Germinal center (tissue), 1 donor: ENCODE results near the gene CISD2.
"Not testable (repeated sequence)": the region's sequence is repeated elsewhere in the genome, so short reads cannot be mapped to it uniquely, and the experiment has no call there.

Source experiments
- DNase-seq: peaks from one replicate; pipeline ENCODE4 v3.0.0; 2012; ENCODE audit warnings: mixed read lengths, low spot score

The CISD2 gene

DNA sequence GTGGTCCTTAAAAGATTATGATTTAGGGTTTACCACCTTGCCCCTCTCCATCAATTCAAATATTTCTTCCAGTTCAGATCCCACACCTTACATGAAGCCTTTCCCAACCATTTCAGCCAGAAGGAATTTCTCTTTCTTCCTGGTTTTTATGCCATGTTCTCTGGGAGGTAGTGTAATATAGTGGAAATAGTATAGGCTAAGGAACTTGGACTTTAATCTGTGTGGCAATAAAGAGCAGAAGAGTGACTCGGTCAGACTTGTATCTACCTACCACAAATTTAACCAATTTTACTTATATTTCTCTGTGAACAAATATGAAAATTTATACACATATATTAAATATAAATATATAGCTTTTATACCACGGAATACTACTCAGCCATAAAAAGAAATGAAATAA is 18.4 kb upstream of the CISD2 start:
- no peak for DNase-seq

DNA sequence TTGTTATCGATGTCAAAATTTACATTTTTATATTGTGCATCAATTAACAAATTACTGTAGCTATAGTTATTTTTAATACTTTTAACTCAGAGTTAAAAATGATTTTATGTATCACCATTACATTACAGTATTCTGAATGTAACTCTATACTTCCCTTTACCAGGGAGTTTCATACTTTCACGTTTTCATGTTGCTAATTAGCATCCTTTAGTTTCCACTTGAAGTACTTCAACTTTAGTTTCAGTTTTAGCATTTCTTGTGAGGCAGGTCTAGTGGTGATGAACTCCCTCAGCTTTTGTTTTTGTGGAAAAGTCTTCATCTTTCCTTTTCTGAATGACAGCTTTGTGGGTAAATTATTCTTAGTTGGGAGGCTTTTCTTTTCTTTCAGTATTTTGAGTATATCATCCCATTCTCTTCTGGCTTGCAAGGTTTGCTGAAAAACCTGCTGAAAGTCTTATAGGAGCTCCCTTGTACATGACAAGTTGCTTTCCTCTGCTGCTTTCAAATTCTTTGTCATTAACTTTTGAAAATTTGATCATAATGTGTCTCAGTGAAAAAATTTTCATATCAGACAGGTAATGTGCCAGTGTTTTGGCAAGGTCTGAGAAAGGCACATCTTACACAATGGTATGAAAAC is 9.8 kb upstream of the CISD2 start:
- DNase-seq: no peak

DNA sequence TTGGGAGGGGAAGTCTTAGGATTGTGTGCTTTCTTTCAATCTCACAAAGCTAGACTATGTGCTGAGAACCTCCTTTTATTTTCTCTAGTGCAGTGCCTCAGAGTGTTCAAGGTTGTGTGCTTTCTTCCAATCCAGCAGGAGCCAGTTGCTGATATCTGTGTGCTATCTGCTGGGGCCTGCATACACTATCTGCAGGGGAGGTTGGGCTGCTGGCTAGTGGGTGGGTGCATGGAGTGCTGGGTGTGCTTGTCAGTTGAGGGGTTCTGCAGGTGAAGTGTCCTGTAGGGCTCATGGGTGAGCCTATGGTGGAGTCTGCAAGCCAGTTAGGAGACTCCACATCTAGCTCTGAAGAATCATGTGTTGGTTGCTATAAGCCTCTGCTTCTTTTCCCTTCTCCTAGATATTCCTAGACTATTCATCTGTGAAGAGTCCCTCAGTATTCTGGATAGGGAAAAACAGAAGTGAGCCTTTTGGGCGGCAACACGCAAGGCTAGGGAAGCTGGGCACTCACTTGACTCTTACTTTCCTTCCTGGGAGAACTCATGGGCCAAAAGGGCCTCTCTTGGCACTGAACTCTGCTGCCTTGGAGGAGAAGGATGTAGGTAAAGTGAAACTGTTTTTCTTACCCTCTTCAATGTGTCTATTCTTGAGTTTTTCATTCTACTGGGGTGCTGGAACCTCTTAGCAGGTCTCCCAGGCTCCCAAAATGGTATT is 8.0 kb upstream of the CISD2 start:
- DNase-seq: no peak

- peak; percentile 14 for DNase-seq
Observed at GRCh38 chr4:102862016-102862415, 6.8 kb upstream of the CISD2 start.

- DNase-seq: no peak
Observed at GRCh38 chr4:102862747-102863146, 6.0 kb upstream of the CISD2 start.

DNA sequence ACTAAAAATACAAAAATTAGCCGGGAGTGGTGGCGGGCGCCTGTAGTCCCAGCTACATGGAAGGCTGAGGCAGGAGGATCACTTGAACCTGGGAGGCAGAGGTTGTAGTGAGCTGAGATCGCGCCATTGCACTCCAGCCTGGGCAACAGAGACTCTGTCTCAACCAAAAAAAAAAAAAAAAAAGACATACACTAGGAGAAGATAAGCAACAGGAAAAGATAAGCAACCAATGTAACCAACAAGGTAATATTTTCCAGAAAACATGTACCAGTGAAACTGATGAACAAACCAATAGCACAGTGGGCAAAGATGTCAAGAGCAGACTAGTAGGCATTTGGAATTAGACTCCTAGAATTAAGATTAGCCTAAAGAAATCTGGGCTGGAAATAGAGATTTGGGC is 3.5 kb upstream of the CISD2 start:
- not testable (repeated sequence) for DNase-seq

GRCh38 chr4:102867278-102868152 is 1.3 kb upstream of the CISD2 start:
- DNase-seq: no peak

DNA sequence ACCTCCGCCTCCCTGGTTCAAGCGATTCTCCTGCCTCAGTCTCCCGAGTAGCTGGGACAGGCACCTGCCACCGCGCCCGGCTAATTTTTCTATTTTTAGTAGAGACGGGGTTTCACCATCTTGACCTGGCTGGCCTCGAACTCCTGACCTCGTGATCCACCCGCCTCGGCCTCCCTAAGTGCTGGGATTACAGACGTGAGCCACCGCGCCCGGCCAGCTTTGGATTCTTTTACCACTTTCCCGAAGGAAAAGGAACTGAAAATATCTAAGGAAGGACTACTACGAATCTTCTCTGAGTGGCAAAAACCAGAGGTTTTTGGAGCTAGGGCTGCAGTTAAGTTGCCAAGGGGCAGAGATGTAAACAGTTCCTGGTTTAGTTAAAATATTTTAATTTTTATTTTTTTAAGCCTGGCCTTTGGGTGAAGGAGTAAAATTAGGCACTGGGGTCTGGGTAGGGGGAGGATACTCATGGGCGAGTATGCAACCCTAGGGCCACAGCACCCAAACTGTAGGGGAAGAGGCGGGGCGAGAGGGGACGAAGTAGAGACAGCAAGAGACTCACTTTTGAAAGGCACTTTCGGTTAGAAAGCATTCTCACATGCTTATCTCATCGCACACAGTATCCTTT is 525 bp upstream of the CISD2 start:
- no peak for DNase-seq

DNA sequence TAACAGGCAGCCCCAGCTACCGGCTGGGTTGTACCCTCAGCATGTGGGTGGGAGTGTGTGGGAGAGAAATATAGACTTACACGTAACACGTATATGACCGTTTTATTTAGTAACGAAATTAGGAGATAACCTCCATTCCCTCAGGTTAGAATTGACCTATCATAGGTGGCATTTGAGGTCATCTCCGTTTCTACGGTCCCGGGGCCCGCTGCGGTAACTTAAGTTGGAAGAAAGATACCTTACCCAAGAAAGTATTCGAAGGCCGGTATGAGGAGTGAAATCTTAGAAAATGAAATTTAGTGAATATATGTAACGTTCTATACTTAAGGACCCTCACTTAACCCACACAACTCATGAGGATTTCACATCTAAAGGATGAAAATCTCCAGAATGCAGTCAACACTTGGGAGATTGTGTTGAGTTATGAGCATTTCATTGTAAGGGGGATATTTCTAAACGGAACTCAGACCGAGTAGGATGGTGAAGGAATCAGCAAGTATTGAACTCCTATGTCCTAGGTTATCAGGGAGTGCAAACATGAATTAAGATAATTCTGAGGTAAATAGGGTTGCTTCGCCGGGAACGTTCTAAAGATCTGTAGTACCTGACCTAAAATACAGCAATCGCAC is 891 bp downstream of the CISD2 start:
- DNase-seq: no peak

- no peak for DNase-seq
Observed at GRCh38 chr4:102871772-102872171, 3.0 kb downstream of the CISD2 start.

DNA sequence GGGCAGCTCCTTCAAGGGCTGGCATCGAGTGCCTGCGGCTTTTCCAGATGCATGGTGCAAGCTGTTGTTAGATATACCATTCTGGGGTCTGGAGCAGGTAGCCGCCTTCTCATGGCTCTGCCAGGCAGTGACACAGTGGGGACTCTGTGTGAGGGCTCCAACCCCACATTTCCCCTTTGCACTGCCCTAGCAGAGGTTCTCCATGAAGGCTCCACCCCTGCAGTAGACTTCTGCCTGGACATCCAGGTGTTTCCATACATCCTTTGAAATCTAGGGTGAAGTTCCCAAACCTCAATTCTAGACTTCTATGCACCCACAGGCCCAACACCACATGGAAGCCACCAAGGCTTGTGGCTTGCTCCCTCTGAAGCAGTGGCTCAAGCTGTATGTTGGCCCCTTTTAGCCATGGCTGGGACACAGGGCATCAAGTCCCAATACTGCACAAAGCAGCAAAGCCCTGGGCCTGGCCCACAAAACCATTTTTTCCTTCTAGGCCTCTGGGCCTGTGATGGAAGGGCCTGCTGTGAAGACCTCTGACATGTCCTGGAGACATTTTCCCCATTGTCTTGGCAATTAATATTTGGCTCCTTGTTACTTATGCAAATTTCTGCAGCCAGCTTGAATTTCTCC is 8.8 kb downstream of the CISD2 start:
- DNase-seq: not testable (repeated sequence)

DNA sequence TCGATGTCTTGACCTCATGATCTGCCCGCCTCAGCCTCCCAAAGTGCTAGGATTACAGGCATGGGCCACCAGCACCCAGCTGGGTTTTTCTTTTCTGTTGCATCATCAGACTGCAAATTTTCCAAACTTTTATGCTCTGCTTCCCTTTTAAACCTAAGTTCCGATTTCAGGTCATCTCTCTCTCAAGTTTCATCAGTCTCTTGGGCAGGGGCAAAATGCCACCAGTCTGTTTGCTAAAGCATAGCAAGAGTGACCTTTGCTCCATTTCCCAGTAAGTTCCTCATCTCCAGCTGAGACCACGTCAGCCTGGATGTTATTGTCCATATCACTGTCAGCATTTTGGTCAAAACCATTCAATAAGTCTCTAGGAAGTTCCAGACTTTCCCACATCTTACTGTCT is 9.6 kb downstream of the CISD2 start:
- not testable (repeated sequence) for DNase-seq

- no peak for DNase-seq
Observed at GRCh38 chr4:102878901-102879300, 10.1 kb downstream of the CISD2 start.

- DNase-seq: no peak
Observed at GRCh38 chr4:102881343-102881742, 12.6 kb downstream of the CISD2 start.

- no peak for DNase-seq
Observed at GRCh38 chr4:102883278-102883677, 14.5 kb downstream of the CISD2 start.

GRCh38 chr4:102888570-102888969 is 19.8 kb downstream of the CISD2 start:
- DNase-seq: not testable (repeated sequence)

DNA sequence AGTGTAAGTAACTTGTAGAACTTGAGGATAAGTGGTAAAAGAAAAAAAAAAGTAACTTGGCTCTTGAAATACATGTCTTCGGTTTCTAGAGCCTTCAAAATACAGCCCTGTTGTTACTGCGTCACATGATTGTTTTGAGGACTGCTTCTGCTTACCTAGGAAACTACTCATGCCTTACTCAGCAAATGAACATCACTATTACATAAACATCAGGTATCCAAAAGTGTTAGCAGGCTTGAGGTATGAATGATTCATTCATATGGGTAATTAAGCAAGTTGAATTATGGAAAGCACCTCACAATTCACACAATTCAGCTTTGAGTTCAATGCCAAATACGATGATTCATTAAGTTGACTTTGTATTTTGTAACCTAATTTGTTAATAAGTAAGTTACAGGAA is 21.1 kb downstream of the CISD2 start:
- not testable (repeated sequence) for DNase-seq

GRCh38 chr4:102896547-102896946 is 27.8 kb downstream of the CISD2 start:
- DNase-seq: not testable (repeated sequence)

DNA sequence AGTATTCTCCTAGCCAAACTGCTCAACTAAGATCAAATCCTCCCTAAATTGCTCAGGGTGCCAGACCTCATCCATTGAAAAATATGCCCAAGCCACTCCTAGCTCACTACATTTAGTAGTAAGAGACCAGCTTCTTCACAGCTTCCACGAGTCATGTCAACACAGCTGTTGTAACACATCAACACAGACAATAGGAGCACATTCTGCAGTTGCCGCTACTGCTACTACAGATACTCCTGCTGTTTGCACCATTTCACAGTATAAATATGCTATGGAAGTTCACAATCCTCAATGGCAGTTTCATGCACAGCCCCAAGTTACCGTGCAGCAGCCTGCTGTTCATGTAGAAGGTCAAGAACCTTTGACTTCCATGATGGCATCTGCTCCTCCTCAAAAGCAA is 28.8 kb downstream of the CISD2 start:
- DNase-seq: not testable (repeated sequence)

DNA sequence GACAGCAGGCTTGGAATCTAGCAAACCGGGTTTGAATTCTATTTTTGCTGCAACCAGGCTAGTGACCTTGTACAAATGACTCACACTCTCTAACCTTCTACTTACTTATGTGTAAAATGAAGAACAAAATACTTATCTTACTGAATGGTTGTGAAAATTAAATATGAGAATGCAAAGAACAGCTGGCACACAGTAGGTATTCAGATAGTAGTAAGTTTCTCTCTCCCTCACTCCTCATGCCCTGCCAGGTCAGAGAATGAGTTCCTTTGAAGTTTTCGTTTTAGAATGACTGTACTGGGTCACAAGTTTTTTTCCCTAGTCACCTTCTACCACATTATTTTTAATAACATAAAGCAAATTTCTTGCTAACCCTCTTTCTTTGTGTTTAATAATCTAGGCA is 33.0 kb downstream of the CISD2 start:
- no peak for DNase-seq

GRCh38 chr4:102918859-102919258 is 50.1 kb downstream of the CISD2 start:
- no peak for DNase-seq
